Endothelial cell of umbilical vein (primary cell): Measurements from ENCODE around the gene RGR. TPM values are rescaled to one million over a fixed set of nuclear protein-coding genes. Genes with fewer than 3 reads are reported as not detected.

Experiments
- BruUV-seq: library from RNA; stranded (reverse); fragments of 400-500 nt; replicated peaks from 2 replicates; lab custom pipeline; 2021; lab: Mats Ljungman, UMichigan
- CTCF ChIA-PET: fragments of 300-600, 350-600 bp; sonication (Branson Sonifier 250); formaldehyde crosslinking; loops from one replicate; lab custom pipeline; 2021; ENCODE audit warnings: antibody characterized with exemption, inconsistent platforms; lab: Charles Lee
- POLR2A ChIA-PET: fragments of 300-600, 350-600 bp; sonication (Branson Sonifier 250); formaldehyde crosslinking; loops from one replicate; lab custom pipeline; 2021; ENCODE audit warnings: antibody characterized with exemption, inconsistent platforms; lab: Charles Lee
- DNase-seq: peaks from one replicate; pipeline ENCODE4 v3.0.0-alpha.2; 2011; ENCODE audit warnings: low read depth, low spot score
- FAIRE-seq: peaks from 2 replicates; lab custom pipeline; 2011; peaks lifted over from hg19 to GRCh38; lab: Jason Lieb, UNC
- H2AFZ ChIP-seq: 2 replicates; pipeline ENCODE4 v1.6.0; 2012; ENCODE audit warnings: low read depth, low read length, control low read depth, inconsistent platforms
- H3K27ac ChIP-seq: 2 replicates; pipeline ENCODE4 v1.5.1; 2011; ENCODE audit warnings: low read depth, mild to moderate bottlenecking, control low read depth, low read length, moderate library complexity; ENCODE audit not compliant: insufficient read depth
- H3K27me3 ChIP-seq, 2 experiments: 2 replicates each; pipeline versions ENCODE4 v1.6.0 to v1.6.1; 2011; ENCODE audit warnings: low read length in 2 of 2, mixed read lengths in 1 of 2; ENCODE audit not compliant: control insufficient read depth in 2 of 2, insufficient read depth in 2 of 2
- H3K36me3 ChIP-seq, 2 experiments: 2 replicates in 1 of 2; 3 replicates in 1 of 2; pipeline ENCODE4 v1.5.1; 2011; ENCODE audit warnings: low read length in 2 of 2, mild to moderate bottlenecking in 1 of 2, moderate library complexity in 1 of 2; ENCODE audit not compliant: control insufficient read depth in 2 of 2, insufficient read depth in 2 of 2; ENCODE audit errors: extremely low read depth in 1 of 2
- H3K4me1 ChIP-seq: 3 replicates; pipeline ENCODE4 v1.5.1; 2011; ENCODE audit warnings: mild to moderate bottlenecking, low read length; ENCODE audit not compliant: control insufficient read depth, insufficient read depth; ENCODE audit errors: extremely low read depth
- H3K4me2 ChIP-seq: 2 replicates; pipeline ENCODE4 v1.6.1; 2011; ENCODE audit warnings: low read length, control low read depth, mixed read lengths; ENCODE audit not compliant: insufficient read depth
- H3K4me3 ChIP-seq, 3 experiments: fragments of 200-600 bp in 1 of 3; sonication (generic), shearing (Covaris generic) in 1 of 3; replicated peaks in 1 of 3; 2 replicates each; pipeline ENCODE4 v1.5.1; 2011 to 2016; ENCODE audit warnings: control low read depth in 3 of 3, low read length in 3 of 3, mild to moderate bottlenecking in 2 of 3, inconsistent platforms in 1 of 3, low read depth in 1 of 3, moderate library complexity in 1 of 3; ENCODE audit not compliant: insufficient read depth in 1 of 3
- H3K79me2 ChIP-seq: 2 replicates; pipeline ENCODE4 v1.6.0; 2012; ENCODE audit warnings: low read length, inconsistent platforms; ENCODE audit not compliant: control insufficient read depth, insufficient read depth
- H3K9ac ChIP-seq: replicated peaks from 2 replicates; pipeline ENCODE3; 2011; ENCODE audit warnings: low read length, control low read depth; ENCODE audit not compliant: insufficient read depth; ENCODE audit errors: extremely low read depth
- H3K9me1 ChIP-seq: replicated peaks from 3 replicates; pipeline ENCODE4 v1.6.0; 2011; ENCODE audit warnings: mild to moderate bottlenecking, low read length; ENCODE audit not compliant: control insufficient read depth, insufficient read depth; ENCODE audit errors: extremely low read depth
- H3K9me3 ChIP-seq: replicated peaks from 2 replicates; pipeline ENCODE4 v1.5.1; 2012; ENCODE audit warnings: low read length, inconsistent platforms; ENCODE audit not compliant: control insufficient read depth, insufficient read depth
- H4K20me1 ChIP-seq: replicated peaks from 2 replicates; pipeline ENCODE3; 2011; ENCODE audit warnings: mild to moderate bottlenecking, low read length; ENCODE audit not compliant: control insufficient read depth, insufficient read depth; ENCODE audit errors: extremely low read depth
- CTCF ChIP-seq, 2 donors: IDR thresholded peaks; 1 replicate in 1 of 2; 2 replicates in 1 of 2; pipeline ENCODE4 v1.5.1; 2011; ENCODE audit warnings: low read length in 2 of 2, mild to moderate bottlenecking in 2 of 2, moderate library complexity in 2 of 2, control low read depth in 1 of 2, inconsistent platforms in 1 of 2, low read depth in 1 of 2; ENCODE audit not compliant: insufficient read depth in 1 of 2; ENCODE audit errors: extremely low read depth in 1 of 2
- EZH2 ChIP-seq: IDR thresholded peaks from 2 replicates; pipeline ENCODE4 v1.6.1; 2012; ENCODE audit warnings: borderline replicate concordance, low read depth, mild to moderate bottlenecking, moderate library complexity, low read length, inconsistent platforms; ENCODE audit not compliant: severe bottlenecking
- FOS ChIP-seq: IDR thresholded peaks from 2 replicates; pipeline ENCODE4 v1.6.1; 2011; ENCODE audit warnings: mild to moderate bottlenecking, low read length, moderate library complexity, borderline replicate concordance; ENCODE audit not compliant: insufficient read depth
- GATA2 ChIP-seq: IDR thresholded peaks from 2 replicates; pipeline ENCODE4 v1.7.0; 2011; ENCODE audit warnings: low read depth, mild to moderate bottlenecking, moderate library complexity, mixed read lengths, low read length; ENCODE audit not compliant: insufficient read length, insufficient read depth
- JUN ChIP-seq: IDR thresholded peaks from 2 replicates; pipeline ENCODE4 v1.6.1; 2011; ENCODE audit warnings: borderline replicate concordance, low read depth; ENCODE audit not compliant: insufficient read length, insufficient read depth
- MAX ChIP-seq: IDR thresholded peaks from 2 replicates; pipeline ENCODE4 v1.6.1; 2011; ENCODE audit not compliant: insufficient read depth, insufficient read length
- MYC ChIP-seq: IDR thresholded peaks from one replicate; pipeline ENCODE4 v1.6.1; 2011; ENCODE audit warnings: mild to moderate bottlenecking, low read depth, low read length
- POLR2A ChIP-seq: IDR thresholded peaks from 2 replicates; pipeline ENCODE4 v1.6.1; 2012; ENCODE audit warnings: low read depth, mild to moderate bottlenecking, control low read depth, low read length
- POLR2AphosphoS5 ChIP-seq: IDR thresholded peaks from 2 replicates; pipeline ENCODE4 v1.6.1; 2012; ENCODE audit warnings: low read depth, mild to moderate bottlenecking, control low read depth, low read length, moderate library complexity; ENCODE audit not compliant: insufficient read depth
- dilution Hi-C: fragments of 300-500 bp; cut with MboI; formaldehyde crosslinking; loops from one replicate; pipeline ENCODE4 v1.15.0; 2019; ENCODE audit warnings: low sequenced_read_pairs; ENCODE audit not compliant: extremely low pct_ligation_motif_present
- intact Hi-C: fragments of 100-400 bp; cut with micrococcal nuclease; formaldehyde crosslinking; loops from one replicate; pipeline ENCODE4 v1.10.0; 2022
- polyA plus RNA-seq, 4 experiments: library from polyadenylated mRNA; depleted of rRNA in 3 of 4; stranded (reverse) in 3 of 4; unstranded in 1 of 4; fragments of >200 nt; gene quantifications; 2 replicates each; pipeline versions ENCODE4 v1.2.1 to v1.2.3, GENCODE V29; 2011 to 2012; ENCODE audit warnings: missing spikeins in 1 of 4
- total RNA-seq: library from RNA; stranded (reverse); gene quantifications from 2 replicates; pipeline ENCODE4 v1.2.3, GENCODE V29; 2021

RGR gene
- total and polyA plus RNA-seq, 2 donors (not counting 3 experiments of a cell fraction or from before 2014, with no cell fraction given) = not detected

DNA sequence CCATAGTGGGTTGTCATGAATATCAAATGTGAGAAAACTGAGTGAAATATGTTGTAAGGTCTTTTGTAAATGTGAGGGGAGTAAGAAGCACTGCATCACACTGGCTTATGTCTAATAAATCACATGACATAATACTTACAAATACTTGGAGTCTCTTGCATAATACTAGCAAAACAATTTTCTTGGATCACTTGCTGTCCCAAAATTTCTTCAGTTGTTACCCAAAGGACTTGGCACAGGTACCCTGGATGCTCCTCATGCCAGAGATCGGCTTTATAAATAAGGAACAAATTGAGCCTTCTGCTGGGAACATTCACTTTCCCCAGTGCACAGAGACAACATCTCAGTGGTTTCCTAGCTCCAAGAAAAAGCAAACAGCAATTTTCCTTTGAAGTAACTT lies 14.5 kb upstream of the RGR start:
- POLR2A ChIA-PET = no interaction called here
- no TSS peak for BruUV-seq
- dilution Hi-C loops = no loop called here

GRCh38 chr10:84232376-84232775 lies 12.5 kb upstream of the RGR start:
- H3K79me2 ChIP-seq = no peaks in the 10 kb centered on the region
- FAIRE-seq (no peak), DNase-seq (no peak)
- H3K4me2 ChIP-seq = no peak overlapping the region
- BruUV-seq = no TSS peak
- no peaks in the 10 kb centered on the region for H3K4me1 ChIP-seq
- ChIA-PET POLR2A (no interaction called here), CTCF (interaction anchor here (1.2 to 1.3 kb wide), 2 partner anchors 22 to 305 kb away, joined by 3 read pairs; no protein-coding TSS in a partner anchor)
- intact Hi-C loops = no loop called here
- no peaks in the 10 kb centered on the region for H3K9me3 ChIP-seq
- dilution Hi-C loops = no loop called here
- H3K4me3 ChIP-seq = no peak overlapping the region
- no peaks in the 10 kb centered on the region for H3K27me3 ChIP-seq
- TF ChIP-seq EZH2 (no peak), GATA2 (no peak), MAX (no peak), MYC (no peak), POLR2AphosphoS5 (no peak), FOS (no peak), POLR2A (no peak), JUN (no peak), CTCF (IDR thresholded peaks at IDR 0.05; ENCODE audit: extremely low read depth in 1 of 2, insufficient read depth in 1 of 2, low read depth in 1 of 2, low read length in 2 of 2) (no peak)
- no peak overlapping the region for H3K27ac ChIP-seq
- H3K9ac ChIP-seq = no peak overlapping the region
- H4K20me1 ChIP-seq = no peaks in the 10 kb centered on the region
- no peaks in the 10 kb centered on the region for H3K9me1 ChIP-seq
- H3K36me3 ChIP-seq = no peaks in the 10 kb centered on the region
- no peak overlapping the region for H2AFZ ChIP-seq

More for the DNA sequence above, 14.5 kb upstream of the RGR start:
- intact Hi-C loops = no loop called here
- H2AFZ ChIP-seq = no peak overlapping the region
- no peak overlapping the region for H3K9ac ChIP-seq
- H3K36me3 ChIP-seq = no peaks in the 10 kb centered on the region
- no peaks in the 10 kb centered on the region for H3K9me3 ChIP-seq
- no peak for TF ChIP-seq FOS
- no peak for TF ChIP-seq POLR2AphosphoS5
- H3K4me3 ChIP-seq = no peak overlapping the region
- no peaks in the 10 kb centered on the region for H3K4me1 ChIP-seq
- H3K27me3 ChIP-seq = no peaks in the 10 kb centered on the region
- H4K20me1 ChIP-seq = no peaks in the 10 kb centered on the region
- H3K4me2 ChIP-seq = no peak overlapping the region
- H3K79me2 ChIP-seq = no peaks in the 10 kb centered on the region
- no peak for DNase-seq
- no peak overlapping the region for H3K27ac ChIP-seq
- FAIRE-seq = no peak
- CTCF ChIA-PET = no interaction called here
- no peaks in the 10 kb centered on the region for H3K9me1 ChIP-seq
